Measurements from ENCODE around the gene CACNG1. TPM values are rescaled to one million over a fixed set of nuclear protein-coding genes. Genes with fewer than 3 reads are reported as not detected.

Gene CACNG1, protein sequence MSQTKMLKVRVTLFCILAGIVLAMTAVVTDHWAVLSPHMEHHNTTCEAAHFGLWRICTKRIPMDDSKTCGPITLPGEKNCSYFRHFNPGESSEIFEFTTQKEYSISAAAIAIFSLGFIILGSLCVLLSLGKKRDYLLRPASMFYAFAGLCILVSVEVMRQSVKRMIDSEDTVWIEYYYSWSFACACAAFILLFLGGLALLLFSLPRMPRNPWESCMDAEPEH
- total RNA-seq = not detected
- polyA plus RNA-seq = not detected
- long read RNA-seq, donor 1 = 0 reads
- long read RNA-seq, donor 2 = 0 reads
- long read RNA-seq, donor 3 = 0 reads

DNA sequence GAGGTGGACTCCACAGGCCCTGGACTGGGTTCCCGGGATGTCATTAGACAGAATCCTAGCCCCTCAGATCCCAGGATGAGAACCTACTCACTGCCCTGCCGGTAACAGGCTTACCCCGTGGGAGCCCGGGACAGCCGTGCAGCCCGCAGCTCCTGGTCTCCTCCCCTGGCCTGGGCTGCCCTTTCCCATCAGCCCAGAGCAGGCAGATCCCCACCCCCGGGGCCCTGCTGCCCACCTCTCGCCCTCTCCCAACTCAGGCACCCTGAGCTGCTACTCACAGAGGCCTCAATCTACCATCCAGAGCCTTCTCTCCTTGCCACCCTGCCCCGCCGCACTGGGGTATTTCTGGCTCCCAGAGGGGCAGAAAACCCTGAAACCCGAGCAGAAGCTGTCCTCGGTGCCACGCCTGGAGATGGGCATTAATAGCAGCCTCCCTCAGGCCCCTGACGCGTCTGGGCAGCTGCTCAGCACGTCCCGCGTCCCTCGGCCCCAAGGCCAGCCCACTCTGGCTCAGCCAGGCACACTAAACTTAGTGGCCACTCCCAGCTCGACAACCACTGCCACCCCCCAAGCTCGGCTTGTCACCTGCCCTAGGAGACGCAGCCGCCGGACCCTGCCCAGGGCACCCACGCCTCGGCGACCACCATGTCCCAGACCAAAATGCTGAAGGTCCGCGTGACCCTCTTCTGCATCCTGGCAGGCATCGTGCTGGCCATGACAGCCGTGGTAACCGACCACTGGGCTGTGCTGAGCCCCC, at the start of gene CACNG1:
Gene CACNG1 (plus strand): TSS at position 539 of the 757 bp plus-strand sequence. CDS start 107 bp downstream, at position 646.
- DNase-seq (no peak), ATAC-seq (peak in 1 of 4 donors; percentile 14)
- TF ChIP-seq POLR2A (IDR thresholded peaks at IDR 0.05) = no peak
- Histone ChIP-seq H3K27ac (no peak within 1 kb of the TSS), H3K9me3 (peaks cover 0 to 22% (median 18%) of the 10 kb centered on the region in 12 donors), H3K27me3 (no peaks in the 10 kb centered on the region), H3K36me3 (no peaks in the 10 kb centered on the region), H3K4me3 (no peak within 1 kb of the TSS), H3K4me1 (peaks cover 0 to 4% (median 0%) of the 10 kb centered on the region in 12 donors)
- 77 to 86% (median 83%) methylated on average over 28 to 32 of the region's 32 CpGs for WGBS, 4 donors
- intact Hi-C loops (cut with DNase I) = no loop called here

DNA sequence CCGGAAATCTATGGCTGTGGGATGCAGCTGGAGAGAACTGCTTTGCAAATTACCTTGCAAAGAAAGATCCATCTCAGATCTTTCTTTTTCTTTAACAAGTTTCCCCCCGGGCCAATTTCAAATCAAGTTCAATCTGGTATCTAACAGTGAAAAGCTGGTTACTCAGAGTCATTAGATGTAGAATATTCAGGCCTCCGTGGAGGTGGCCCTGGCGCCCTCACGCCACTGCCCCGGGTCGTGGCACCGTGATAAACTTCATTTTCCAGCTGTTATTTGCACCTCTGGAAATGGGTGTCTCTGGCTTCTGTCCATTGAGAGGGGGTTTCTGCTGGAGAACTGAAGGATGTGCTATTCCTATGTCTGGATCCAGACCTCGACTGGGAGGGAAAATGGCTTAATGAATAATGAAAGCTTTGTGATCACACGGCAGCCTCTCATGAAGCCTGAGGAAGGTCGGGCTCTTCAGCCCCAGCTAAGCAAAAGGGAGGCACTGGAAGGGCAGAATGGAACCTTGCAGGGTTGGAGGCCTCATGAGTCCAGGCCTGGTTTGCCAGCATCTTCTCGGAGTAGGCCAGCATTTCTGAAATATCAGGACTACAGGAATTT, 49.3 kb upstream of the CACNG1 start:
- H3K27ac ChIP-seq = no peak overlapping the region
- H3K36me3 ChIP-seq = no peaks in the 10 kb centered on the region
- H3K4me3 ChIP-seq = no peak overlapping the region
- ATAC-seq = no peak
- WGBS, 4 donors = 78 to 86% (median 81%) methylated on average over 12 of the region's 12 CpGs
- peak in 1 of 5 donors; percentile 30 for DNase-seq
- no peaks in the 10 kb centered on the region for H3K9me3 ChIP-seq
- H3K4me1 ChIP-seq = no peaks in the 10 kb centered on the region
- no peak for TF ChIP-seq POLR2A (IDR thresholded peaks at IDR 0.05)
- TF ChIP-seq, protein P1, sequence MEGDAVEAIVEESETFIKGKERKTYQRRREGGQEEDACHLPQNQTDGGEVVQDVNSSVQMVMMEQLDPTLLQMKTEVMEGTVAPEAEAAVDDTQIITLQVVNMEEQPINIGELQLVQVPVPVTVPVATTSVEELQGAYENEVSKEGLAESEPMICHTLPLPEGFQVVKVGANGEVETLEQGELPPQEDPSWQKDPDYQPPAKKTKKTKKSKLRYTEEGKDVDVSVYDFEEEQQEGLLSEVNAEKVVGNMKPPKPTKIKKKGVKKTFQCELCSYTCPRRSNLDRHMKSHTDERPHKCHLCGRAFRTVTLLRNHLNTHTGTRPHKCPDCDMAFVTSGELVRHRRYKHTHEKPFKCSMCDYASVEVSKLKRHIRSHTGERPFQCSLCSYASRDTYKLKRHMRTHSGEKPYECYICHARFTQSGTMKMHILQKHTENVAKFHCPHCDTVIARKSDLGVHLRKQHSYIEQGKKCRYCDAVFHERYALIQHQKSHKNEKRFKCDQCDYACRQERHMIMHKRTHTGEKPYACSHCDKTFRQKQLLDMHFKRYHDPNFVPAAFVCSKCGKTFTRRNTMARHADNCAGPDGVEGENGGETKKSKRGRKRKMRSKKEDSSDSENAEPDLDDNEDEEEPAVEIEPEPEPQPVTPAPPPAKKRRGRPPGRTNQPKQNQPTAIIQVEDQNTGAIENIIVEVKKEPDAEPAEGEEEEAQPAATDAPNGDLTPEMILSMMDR (IDR thresholded peaks at IDR 0.05) = no peak
- peaks cover 0 to 4% (median 0%) of the 10 kb centered on the region in 9 donors for H3K27me3 ChIP-seq
- intact Hi-C loops (cut with DNase I) = no loop called here

DNA sequence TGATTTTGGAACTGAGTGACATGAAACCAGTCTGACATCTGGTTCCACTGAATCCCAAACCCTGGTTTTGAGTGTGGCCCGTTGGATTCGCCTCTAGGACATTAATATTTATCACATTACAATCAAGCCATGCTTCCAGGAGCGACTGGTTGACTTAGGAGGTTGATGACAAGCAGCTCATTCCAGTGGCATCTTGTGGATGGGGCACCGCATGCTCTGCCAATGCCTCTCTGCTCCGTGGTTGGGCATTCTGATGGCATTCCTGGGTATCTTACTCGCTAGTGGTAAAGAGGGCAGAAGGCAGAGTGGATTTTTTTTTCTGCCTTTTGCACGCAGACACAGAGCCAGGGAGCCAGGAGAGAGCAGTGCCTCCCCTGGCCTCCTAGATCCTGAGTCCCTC, 48.4 kb upstream of the CACNG1 start:
- H3K36me3 ChIP-seq = no peaks in the 10 kb centered on the region
- TF ChIP-seq, protein P1 (IDR thresholded peaks at IDR 0.05) = no peak
- TF ChIP-seq POLR2A (IDR thresholded peaks at IDR 0.05) = no peak
- DNase-seq (peak in 1 of 5 donors; percentile 1), ATAC-seq (no peak)
- H3K27ac ChIP-seq = no peak overlapping the region
- H3K9me3 ChIP-seq = no peaks in the 10 kb centered on the region
- H3K4me3 ChIP-seq = no peak overlapping the region
- intact Hi-C loops (cut with DNase I) = no loop called here
- peaks cover 0 to 3% (median 0%) of the 10 kb centered on the region in 9 donors for H3K27me3 ChIP-seq
- WGBS, 4 donors = 60 to 80% (median 74%) methylated on average over 7 of the region's 7 CpGs
- H3K4me1 ChIP-seq = no peaks in the 10 kb centered on the region

GRCh38 chr17:66996926-66997325, 47.4 kb upstream of the CACNG1 start:
- 83 to 91% (median 90%) methylated on average over 5 of the region's 5 CpGs for WGBS, 4 donors
- ATAC-seq (no peak), DNase-seq (peak in 1 of 5 donors; percentile 22)
- no peaks in the 10 kb centered on the region for H3K4me1 ChIP-seq
- H3K4me3 ChIP-seq = no peak overlapping the region
- H3K27ac ChIP-seq = no peak overlapping the region
- peaks cover 0 to 3% (median 0%) of the 10 kb centered on the region in 9 donors for H3K27me3 ChIP-seq
- no peaks in the 10 kb centered on the region for H3K9me3 ChIP-seq
- no peaks in the 10 kb centered on the region for H3K36me3 ChIP-seq
- intact Hi-C loops (cut with DNase I) = no loop called here
- TF ChIP-seq, protein P1 (IDR thresholded peaks at IDR 0.05) = no peak
- no peak for TF ChIP-seq POLR2A (IDR thresholded peaks at IDR 0.05)

All from heart left ventricle (tissue), 16 donors.